Measurements from ENCODE around the gene KIFC3.
"Not testable (repeated sequence)": the region's sequence is repeated elsewhere in the genome, so short reads cannot be mapped to it uniquely, and the experiment has no call there.

KIFC3 gene

DNA sequence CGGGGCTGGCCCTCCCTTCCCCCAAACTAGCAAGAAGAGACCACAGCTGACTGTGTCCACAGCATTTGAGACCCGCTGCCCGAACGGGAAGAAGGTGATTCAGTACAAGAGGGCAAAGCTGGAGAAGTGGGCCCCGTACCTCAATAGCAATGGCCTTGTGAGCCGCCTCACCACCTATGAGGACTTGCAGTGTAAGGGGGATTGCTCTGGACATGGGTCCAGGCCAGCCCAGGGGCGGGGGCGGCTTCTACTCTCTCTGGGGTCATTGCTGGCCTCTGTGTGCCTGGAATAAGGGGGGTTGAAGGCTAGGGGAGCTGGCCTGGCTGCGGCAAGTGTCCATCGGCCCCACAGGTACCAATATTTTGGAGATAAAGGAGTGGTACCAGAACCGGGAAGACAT, 79.6 kb downstream of the KIFC3 start:
- DNase-seq (ENCODE audit: low read depth in 2 of 2), result no peak

DNA sequence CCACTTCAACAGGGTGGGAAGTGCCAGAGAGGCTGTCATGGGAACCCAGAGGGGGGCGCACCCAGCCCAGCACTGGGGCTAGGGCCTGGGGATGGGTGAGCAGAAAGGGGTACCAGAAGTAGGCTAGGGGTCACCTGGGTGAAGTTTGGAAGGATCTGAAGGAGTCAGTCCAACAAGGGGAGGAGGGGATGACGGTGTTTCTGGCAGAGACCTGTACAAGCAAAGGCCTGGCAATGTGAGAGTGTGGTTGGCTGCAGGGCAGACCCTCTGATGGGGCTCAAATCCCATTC, 80.1 kb downstream of the KIFC3 start:
- DNase-seq (ENCODE audit: low read depth in 2 of 2), result no peak

DNA sequence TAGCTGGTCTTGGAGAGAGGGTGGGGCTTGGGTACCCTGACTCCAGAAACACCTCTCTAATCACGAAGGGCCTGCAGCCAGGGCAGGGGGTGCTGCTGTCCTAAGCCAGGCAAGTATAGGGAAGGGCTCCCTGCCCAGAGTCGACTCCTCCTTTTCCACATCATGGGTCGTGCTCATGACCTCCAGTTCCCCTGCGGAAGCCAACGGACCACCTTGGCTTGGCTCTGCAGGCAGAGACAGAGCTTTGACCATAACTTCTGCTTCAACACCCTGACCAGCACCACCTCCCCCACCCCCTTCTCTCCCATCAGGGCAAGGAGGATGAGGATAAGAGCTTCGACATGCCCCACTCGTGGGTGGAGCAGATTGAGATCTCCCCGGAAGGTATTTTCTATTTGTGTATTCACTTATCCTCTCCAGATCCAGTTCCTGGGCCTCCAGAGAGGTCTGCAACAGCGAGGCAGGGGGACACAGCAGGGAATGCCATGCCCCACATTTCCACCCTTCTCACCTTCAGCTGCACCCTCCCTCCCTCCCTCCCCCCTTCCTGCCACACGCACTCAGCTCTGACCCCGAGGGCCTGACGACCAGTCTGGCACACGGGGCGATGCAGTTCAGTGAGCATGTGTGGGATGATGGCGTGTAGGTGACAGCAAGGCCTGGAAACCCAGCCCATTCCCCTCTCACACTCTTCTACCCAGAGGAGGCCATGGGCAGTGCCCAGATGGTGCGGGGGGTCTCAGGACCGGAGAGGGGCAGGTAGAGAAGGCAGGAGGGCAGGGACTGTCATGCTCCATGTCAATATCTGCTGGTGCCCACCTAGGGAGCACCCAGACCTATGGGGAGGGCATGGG, 80.7 kb downstream of the KIFC3 start:
- DNase-seq (ENCODE audit: low read depth in 2 of 2), result no peak

- peak in 1 of 2 donors; percentile 36 for DNase-seq (ENCODE audit: low read depth in 2 of 2)
Measured at GRCh38 chr16:57720142-57720575, 82.1 kb downstream of the KIFC3 start.

DNA sequence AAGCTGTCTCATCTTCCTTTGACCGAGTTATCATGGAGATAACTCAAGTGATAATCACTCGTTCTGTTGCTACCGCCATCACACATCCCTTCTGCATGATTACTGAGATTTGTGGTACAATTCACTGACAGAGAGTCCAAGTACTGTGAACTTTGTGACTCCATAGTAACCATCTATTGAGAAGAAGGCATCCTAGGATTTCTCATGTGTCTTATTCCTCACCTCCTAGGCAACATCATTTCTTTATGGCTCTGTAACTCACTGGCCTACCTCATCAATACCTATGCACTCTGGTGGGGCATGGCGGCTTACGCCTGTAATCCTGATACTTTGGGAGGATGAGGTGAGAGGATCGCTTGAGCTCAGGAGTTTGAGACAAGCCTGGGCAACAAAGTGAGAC, 88.2 kb downstream of the KIFC3 start:
- DNase-seq (ENCODE audit: low read depth in 2 of 2), result no peak

GRCh38 chr16:57713596-57713995, 88.7 kb downstream of the KIFC3 start:
- DNase-seq (ENCODE audit: low read depth in 2 of 2), result no peak

DNA sequence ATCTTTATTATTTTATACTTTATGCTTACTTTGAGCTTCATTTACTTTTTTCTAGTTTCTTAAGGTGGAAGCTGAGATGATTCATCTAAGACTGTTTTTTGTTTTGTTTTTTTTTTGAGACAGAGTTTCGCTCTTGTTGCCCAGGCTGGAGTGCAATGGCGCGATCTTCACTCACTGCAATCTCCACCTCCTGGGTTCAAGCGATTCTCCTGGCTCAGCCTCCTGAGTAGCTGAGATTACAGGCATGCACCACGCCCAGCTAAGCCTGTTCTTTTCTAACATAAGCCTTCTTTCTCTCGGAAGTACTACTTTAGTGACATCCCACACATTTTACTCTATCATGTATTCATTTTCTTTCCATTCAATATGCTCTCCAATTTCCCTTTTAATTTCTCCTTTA, 89.7 kb downstream of the KIFC3 start:
- DNase-seq (ENCODE audit: low read depth in 2 of 2), result not testable (repeated sequence)

DNA sequence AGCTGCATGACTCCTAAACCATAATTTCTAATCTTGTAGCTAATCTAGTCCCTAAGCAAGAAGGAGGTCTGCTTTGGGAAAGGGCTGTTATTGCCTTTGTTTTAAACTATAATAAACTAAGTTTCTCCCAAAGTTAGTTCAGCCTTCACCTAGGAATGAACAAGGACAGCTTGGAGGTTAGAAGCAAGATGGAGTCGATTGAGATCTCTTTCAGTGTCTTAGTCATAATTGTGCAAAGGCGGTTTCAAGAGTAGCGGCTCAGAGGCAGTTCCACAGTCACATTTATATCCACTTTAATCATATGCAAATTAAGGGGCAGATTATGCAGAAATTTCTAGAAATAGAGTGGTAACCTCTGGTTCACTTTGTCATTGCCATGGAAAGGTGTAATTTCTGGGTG, 90.3 kb downstream of the KIFC3 start:
- no peak for DNase-seq (ENCODE audit: low read depth in 2 of 2)

- no peak for DNase-seq (ENCODE audit: low read depth in 2 of 2)
Measured at GRCh38 chr16:57711346-57711745, 90.9 kb downstream of the KIFC3 start.

- DNase-seq (ENCODE audit: low read depth in 2 of 2), result no peak
Measured at GRCh38 chr16:57709663-57710062, 92.6 kb downstream of the KIFC3 start.
